Mammary epithelial cell (primary cell): ENCODE measurements around the gene RNF150.

Experiments used
- EZH2 ChIP-seq: IDR thresholded peaks from 2 replicates; pipeline ENCODE4 v1.6.1; 2012; ENCODE audit warnings: low read length, inconsistent platforms, borderline replicate concordance
- TF ChIP-seq, protein P1 (sequence below), 2 donors: IDR thresholded peaks in 1 of 2; conservative IDR thresholded peaks in 1 of 2; 2 replicates each; pipeline ENCODE4 v1.5.1; 2011 to 2012; ENCODE audit warnings: inconsistent platforms in 2 of 2, low read length in 2 of 2, mild to moderate bottlenecking in 2 of 2, control low read depth in 1 of 2, low read depth in 1 of 2; ENCODE audit not compliant: insufficient read depth in 1 of 2; ENCODE audit errors: extremely low read depth in 1 of 2

DNA sequence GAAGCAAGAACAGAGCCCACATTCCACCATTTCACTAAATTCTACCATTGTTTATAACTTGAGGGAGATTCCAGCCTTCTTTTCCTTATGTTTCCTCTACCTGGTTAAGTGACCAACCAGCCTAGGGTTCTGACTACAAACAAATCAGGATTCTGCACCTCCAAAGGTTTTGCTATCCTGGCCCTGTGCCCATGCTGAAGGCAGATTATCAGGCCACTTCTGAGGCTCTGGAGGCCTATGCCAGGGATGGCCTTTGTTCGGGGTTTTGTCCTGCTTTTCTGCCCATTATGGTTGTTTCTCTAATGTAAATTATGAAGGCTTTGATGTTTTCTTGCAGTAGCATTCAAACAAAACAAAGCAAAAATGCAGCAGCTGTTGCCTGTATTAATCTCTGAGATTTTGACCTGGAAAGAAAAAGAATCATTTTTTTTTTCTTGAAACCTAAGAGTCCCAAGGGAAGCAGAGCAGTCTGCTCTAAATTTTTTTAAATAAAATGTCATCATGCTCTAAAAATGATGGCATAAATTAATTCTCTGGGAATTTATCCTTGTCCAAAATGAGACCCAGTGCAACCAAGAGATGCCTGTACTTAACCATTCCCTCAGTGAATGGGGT, 55.6 kb downstream of the RNF150 start:
- TF ChIP-seq, protein P1, sequence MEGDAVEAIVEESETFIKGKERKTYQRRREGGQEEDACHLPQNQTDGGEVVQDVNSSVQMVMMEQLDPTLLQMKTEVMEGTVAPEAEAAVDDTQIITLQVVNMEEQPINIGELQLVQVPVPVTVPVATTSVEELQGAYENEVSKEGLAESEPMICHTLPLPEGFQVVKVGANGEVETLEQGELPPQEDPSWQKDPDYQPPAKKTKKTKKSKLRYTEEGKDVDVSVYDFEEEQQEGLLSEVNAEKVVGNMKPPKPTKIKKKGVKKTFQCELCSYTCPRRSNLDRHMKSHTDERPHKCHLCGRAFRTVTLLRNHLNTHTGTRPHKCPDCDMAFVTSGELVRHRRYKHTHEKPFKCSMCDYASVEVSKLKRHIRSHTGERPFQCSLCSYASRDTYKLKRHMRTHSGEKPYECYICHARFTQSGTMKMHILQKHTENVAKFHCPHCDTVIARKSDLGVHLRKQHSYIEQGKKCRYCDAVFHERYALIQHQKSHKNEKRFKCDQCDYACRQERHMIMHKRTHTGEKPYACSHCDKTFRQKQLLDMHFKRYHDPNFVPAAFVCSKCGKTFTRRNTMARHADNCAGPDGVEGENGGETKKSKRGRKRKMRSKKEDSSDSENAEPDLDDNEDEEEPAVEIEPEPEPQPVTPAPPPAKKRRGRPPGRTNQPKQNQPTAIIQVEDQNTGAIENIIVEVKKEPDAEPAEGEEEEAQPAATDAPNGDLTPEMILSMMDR (conservative IDR thresholded peaks at IDR 0.05 in 1 of 2, IDR thresholded peaks at IDR 0.05 in 1 of 2; ENCODE audit: extremely low read depth in 1 of 2, insufficient read depth in 1 of 2, low read depth in 1 of 2, low read length in 2 of 2) = no peak
- TF ChIP-seq EZH2 = no peak
